NCI-H2107 treated with DMSO at 0.1 percent for 48 hours (cell line): Measurements from ENCODE around the gene EHD4.

Experiments used
- DNase-seq: peaks from one replicate; lab custom pipeline; 2025; ENCODE audit not compliant: unreplicated experiment; lab: John Stamatoyannopoulos, UW

EHD4 gene

GRCh38 chr15:41939986-41940385, 32.4 kb downstream of the EHD4 start:
- no peak for DNase-seq

DNA sequence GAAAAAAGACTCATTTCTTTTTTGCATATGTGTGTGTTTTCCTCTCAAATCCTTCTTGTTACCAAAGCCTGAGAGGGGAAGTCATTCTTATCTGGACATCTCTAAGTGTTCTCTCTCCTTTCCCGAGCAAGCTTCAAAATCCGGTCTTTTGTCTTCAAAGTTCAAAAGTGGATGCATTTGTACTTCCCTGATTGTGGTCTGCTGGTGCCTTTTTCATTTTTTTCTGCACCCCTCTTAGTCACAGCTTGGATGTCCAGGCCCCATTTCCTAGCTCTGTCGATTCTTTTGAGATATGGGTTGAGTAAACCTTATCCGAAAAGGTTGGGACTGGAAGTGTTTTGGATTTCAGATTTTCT, 34.8 kb downstream of the EHD4 start:
- no peak for DNase-seq

DNA sequence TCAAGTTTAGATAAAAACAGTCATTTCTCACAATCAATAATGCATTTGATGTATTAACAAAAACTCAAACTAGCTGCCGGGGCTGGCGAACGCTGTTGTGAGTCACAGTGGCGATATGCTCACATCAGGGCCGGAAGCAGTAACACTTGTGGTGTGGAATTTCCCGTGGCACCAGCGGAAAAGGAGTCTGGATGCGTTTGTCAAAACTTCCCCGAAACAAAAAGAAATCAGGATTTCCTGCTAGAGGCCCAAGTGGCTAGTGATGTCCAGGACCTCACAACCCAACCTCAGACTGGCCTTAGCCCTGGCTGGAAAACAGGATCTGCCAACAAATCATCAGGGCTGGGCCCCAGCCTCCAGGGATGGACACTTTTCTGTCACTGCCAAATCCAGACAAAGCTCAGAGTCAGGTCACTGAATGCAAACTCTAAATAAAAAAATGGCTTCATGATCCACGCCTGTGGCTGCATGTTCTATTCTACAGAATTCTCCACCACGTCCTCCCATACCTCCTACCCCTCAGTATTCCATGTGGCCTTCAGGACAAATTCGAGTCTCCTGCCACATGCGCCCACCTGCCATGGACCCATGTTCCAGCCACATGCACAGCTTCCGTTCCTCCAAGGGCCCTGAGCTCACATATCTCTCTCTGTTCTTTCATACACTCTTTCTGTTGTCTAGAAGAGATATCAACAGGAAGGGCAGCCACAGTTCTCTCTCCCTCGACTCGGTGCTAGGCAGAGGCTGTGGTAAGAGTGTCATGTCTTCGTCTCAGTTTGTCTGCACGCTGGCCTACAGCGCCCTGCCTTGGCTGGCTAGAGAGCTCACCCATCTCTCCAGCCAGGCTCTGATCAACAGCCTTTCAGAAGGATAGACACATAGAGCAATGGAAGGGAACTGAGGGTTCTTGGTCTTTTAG, 35.4 kb downstream of the EHD4 start:
- DNase-seq, result no peak

- DNase-seq, result no peak
Observed at GRCh38 chr15:41936155-41936554, 36.2 kb downstream of the EHD4 start.

DNA sequence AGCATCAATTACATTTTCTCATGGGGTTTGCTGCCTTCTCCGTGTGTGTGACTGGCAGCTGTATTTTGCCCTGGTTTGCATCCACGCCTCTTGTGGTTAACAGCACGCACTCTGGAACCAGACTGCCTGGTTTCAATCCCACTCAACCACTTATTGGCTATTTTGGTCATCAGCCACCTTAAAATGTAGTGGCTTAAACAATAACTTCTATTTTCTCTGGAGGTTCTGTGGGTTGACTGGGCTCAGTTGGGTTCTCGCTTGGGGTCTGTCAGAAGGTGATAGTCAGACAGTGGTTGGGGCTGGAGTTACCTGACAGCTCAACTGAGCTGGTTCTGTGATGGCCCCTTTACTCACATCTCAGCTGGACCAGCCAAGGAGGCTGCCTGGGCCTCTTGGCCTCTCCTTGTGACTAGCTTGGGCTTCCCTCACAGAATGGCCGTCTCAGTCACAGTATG, 36.8 kb downstream of the EHD4 start:
- DNase-seq, result no peak

- DNase-seq, result no peak
Observed at GRCh38 chr15:41934843-41935242, 37.5 kb downstream of the EHD4 start.

DNA sequence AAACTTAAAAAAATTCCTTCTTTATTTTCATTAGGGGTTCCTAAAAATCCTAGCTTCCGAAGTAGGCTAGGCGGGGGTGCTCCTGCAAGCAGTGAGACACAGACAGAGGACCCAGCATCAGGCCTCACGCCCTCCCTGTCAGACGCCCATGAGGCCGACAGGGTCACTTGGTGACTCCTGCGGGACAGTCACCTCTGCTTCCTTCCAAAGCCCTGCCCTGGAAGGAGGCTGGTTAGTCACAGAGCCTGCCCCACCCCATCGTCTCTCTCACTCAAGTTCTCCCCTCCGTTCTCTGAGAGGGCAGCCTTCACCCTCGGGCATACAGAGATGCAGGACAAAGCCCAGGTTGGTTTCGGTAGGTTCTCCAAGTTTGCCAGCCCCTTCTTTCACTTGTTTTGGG, 38.6 kb downstream of the EHD4 start:
- DNase-seq, result no peak

- DNase-seq, result no peak
Observed at GRCh38 chr15:41933326-41933725, 39.0 kb downstream of the EHD4 start.

DNA sequence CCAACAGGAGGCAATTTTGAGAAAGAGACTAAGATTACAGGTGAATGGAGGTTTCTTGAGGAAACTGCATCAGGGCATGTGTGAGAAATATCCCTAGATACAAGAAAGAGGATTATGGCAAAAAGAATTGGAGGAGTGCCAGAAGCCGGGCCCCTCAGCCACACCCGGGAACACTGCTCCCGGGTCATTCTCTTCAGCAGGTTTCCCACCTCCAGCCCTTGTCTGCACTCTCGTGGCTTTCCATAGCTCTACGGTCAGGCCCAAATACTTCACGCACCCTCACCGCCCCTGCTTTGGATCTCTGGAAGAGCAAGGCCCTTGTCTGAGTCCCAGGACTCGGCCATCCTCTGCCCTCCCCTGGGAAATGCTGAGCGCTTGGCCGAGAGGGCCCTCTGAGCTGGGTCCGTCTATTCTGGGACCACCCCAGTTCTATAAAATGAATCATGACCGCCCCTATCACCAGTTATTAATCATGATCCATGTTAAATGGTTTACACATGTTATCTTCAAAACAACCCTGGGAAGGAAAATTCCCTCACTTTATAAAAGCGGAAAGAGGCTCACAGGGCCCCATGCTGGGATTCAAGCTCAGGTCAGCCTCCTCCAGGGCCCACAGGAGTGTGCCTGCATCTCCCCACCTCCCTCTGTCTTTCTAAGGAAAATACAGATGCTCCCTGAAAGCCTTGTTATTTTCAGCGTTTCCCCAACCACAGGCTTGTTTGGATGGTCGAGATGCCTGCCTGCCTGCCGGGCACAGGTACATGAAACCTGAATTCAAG, 39.7 kb downstream of the EHD4 start:
- DNase-seq, result no peak

- no peak for DNase-seq
Observed at GRCh38 chr15:41932101-41932500, 40.3 kb downstream of the EHD4 start.

GRCh38 chr15:41930867-41931222, 41.5 kb downstream of the EHD4 start:
- no peak for DNase-seq

DNA sequence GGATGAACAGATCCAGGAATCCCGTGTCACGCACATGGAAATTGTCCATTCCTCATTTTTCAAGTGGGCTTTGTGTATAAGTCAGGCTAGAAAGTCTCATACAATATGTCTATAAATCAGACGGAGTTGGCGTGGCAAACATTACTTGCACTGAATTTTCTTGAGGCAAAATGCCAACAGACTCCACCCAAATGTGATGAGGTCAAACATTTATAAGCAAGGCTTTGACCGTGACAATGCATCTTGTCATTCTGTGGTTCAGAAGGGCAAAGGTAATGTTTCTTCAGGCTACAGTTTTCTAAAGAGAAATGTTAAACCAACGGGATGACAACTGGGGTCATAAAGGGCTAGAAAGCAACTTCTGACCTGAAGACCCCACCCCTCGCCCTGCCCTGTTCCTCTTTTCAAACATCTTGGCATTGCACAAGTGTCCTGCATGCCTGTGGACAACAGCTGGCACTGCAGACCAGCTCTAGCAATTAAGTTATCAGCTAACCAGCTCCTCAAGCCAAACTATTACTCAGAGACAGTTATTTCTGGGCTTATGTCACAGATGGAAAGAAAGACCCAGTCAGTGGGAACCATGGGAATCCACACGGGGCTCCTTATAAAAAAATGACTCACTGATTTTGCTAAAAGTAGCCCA, 42.0 kb downstream of the EHD4 start:
- DNase-seq, result no peak

DNA sequence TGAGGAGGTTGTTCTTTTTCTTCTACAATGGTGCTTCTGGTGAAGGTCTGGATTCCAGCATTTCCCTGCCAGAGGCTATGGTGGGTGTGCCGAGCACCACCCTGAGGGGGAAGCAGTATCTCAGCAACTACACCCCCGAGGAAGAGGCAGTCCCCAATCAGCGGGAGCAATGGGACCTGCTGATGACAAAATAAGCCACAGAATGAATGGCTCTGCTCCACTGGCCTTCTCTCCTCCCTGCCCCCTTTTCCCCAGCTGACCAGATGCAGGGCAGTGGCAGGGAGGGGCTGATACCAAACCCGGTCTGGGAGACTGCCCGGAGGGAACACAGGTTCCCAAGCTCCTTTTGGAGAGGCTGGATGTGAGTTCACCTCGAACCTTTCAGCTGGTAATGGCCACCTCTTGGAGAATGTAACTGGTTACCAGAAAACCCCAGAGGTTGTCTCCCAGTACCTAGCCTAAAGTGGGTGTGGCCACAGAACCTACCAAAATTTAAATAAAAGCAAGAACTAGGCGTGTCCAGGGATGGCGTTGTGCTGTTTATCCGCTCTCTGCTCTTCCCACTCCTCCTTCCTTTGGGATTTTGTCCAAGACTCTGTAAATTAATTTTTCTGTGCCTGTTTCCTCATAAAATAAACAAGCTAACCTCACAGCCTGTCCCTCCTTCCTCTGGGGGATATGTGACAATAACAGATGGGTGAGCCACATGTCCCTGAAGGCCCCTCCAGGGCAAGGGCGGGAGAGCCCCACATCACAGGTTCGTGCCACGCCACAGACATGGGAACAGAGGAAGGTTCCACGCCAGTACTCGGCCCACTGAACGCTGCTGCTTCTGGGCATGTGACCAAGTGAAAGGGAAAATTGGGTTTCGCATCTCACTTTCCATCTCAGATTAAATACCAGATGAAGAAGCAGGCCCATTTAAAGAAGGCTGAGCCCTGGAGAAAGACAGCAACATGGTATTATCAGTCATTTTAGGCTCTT, 43.4 kb downstream of the EHD4 start:
- DNase-seq, result no peak

DNA sequence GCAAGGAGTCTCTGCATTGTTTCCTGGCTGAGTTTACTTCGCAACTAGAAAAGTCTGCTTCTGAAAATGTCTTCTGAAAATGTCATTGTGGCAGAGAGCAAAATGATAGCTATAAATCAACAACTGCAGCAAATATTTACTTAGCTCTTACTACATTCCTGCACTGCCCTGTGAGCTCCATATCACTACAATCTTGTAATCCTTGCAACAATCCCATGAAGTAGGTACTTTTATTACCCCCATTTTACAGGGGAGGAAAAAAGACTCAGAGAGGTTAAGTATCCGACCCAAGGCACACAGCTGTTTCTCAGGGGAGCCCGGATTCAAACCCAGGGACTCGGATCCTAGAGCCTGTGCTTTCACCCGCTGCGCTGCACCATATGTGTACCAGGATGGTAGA, 44.3 kb downstream of the EHD4 start:
- no peak for DNase-seq

GRCh38 chr15:41927536-41927935, 44.8 kb downstream of the EHD4 start:
- no peak for DNase-seq

DNA sequence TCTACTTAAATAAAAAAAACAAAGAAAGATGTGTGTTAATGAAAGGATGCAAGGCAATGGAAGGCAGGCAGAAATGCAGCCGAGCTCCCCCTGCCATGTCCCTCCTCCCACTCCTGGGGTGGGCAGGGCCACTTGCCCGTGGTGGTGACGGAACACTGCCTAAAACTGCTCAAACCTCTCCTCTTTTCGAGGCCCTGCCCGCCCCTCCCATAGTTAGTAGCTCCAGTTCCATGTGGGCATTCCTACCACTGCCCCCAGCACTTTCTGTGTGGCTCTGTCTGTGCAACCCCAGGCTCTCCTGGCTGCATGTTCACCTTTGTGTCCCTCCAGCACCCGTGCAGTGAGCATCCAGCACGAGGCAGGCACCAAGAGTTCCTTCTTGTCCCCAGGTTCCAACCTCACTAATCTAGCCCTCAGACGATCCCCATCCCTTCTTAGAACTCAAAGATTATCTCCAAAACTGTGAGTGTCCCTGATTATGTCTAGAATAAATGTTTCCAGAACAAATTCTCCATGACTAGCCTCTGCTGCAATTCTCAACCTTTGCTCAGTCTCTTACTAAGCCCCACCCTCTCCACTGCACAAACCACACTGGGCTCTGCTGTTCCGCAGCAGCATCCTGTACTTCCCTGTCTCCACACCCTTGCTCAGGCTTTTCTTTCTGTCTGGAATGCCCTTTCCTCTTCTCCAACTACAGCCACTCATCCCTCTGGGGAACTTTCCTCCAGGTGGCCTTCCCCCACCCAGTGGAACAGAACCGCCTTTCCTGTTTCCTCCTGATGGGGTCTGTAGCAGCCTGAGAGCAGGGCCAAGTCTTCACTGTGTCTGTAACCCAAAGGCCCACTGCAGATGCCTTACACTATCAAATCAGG, 45.9 kb downstream of the EHD4 start:
- DNase-seq, result no peak

- no peak for DNase-seq
Observed at GRCh38 chr15:41925086-41925608, 47.2 kb downstream of the EHD4 start.

DNA sequence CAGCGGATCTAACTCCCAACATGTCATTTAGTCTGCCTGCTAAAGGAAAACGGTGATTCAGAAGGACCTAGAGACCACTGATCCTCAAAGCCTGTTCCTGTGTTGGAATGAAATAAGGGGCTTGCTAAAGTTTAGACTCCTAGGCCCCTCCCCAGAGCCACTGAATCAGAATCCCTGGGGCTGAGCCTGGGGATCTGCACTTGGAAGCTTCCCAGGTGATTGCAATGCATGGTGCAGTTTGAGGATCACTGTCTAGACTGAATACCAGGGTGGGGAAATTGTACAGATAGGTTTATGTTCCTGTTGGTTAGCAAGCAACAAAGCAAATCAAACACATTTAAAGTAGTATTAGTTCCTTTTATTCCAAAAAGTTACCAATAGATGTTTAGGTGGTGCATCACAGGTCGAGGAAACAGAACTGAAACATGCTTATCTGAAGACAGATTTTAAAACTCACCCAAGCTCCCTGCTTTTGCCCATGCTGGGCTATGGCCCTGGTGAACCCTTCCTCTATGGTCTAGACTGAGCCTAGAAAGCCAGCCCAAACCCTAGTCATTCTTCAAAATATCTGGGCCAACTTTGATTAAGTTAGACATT, 48.9 kb downstream of the EHD4 start:
- DNase-seq, result no peak

- DNase-seq, result no peak
Observed at GRCh38 chr15:41922353-41922752, 50.0 kb downstream of the EHD4 start.
